Esophagus muscularis mucosa (tissue), 4 donors: Measurements from ENCODE around the gene PLEKHA7. TPM values are rescaled to one million over a fixed set of nuclear protein-coding genes. Genes with fewer than 3 reads are reported as not detected.

ENCODE experiments used
- DNase-seq: peaks from one replicate; pipeline ENCODE4 v3.0.0-alpha.2; 2017; ENCODE audit errors: extremely low spot score
- H3K27ac ChIP-seq, 4 donors: fragments of 200-600 bp; sonication (generic); replicated peaks in 1 of 4; 1 replicate in 3 of 4; 2 replicates in 1 of 4; pipeline ENCODE4 v1.5.1; 2016 to 2019; ENCODE audit warnings: mild to moderate bottlenecking in 1 of 4
- H3K27me3 ChIP-seq, 4 donors: fragments of 200-600 bp; sonication (generic); one replicate each; pipeline versions ENCODE4 v1.5.1 to v1.6.0; 2016 to 2019
- H3K36me3 ChIP-seq, 4 donors: fragments of 200-600 bp; sonication (generic); one replicate each; pipeline ENCODE4 v1.5.1; 2016 to 2019
- H3K4me1 ChIP-seq, 4 donors: fragments of 200-600 bp; sonication (generic); one replicate each; pipeline ENCODE4 v1.5.1; 2016 to 2019
- H3K4me3 ChIP-seq, 4 donors: fragments of 200-600 bp; sonication (generic); 1 replicate in 2 of 4; 2 replicates in 2 of 4; pipeline ENCODE4 v1.5.1; 2016 to 2019; ENCODE audit warnings: mild to moderate bottlenecking in 4 of 4, moderate library complexity in 1 of 4
- H3K9me3 ChIP-seq, 4 donors: fragments of 200-600 bp; sonication (generic); 1 replicate in 3 of 4; 2 replicates in 1 of 4; pipeline ENCODE4 v1.5.1; 2016 to 2019
- CTCF ChIP-seq, 3 experiments: fragments of 200-600 bp in 2 of 3; fragments of 450-650 bp in 1 of 3; sonication (generic) in 2 of 3; IDR thresholded peaks; one replicate each; pipeline ENCODE4 v1.5.1; 2017 to 2019; ENCODE audit warnings: antibody characterized with exemption in 3 of 3, mild to moderate bottlenecking in 2 of 3, moderate library complexity in 1 of 3
- EP300 ChIP-seq: sonication (generic); formaldehyde crosslinking; IDR thresholded peaks from one replicate; pipeline ENCODE4 v1.6.1; 2017; ENCODE audit warnings: antibody characterized with exemption
- POLR2A ChIP-seq: fragments of 450-650 bp; IDR thresholded peaks from one replicate; pipeline ENCODE4 v1.6.1; 2017; ENCODE audit warnings: antibody characterized with exemption, moderate library complexity, mild to moderate bottlenecking, low read depth
- POLR2AphosphoS5 ChIP-seq, 2 donors: sonication (generic); formaldehyde crosslinking; IDR thresholded peaks; one replicate each; pipeline ENCODE4 v1.6.1; 2017; ENCODE audit warnings: antibody characterized with exemption in 2 of 2
- WGBS: methylation state at CpG from one replicate; pipeline ENCODE4 v1.1.5; 2018; 5-methylcytosine and 5-hydroxymethylcytosine counted together
- intact Hi-C: fragments of 100-400 bp; cut with DNase I; formaldehyde crosslinking; loops from one replicate; pipeline ENCODE4 v1.15.1; 2023
- total RNA-seq, 4 donors: library from RNA; depleted of rRNA; stranded (reverse); fragments of >200 nt; gene quantifications; one replicate each; pipeline versions ENCODE4 v1.1.0 to v1.2.1, GENCODE V29; 2016

PLEKHA7 gene
- total RNA-seq, 4 donors from 2014 or later = 5.8 to 9.1 (median 7.7) TPM

- no peak for DNase-seq
- intact Hi-C loops = no loop called here
These were observed 193.7 kb downstream of the PLEKHA7 start for GRCh38 chr11:16820324-16821092.

GRCh38 chr11:16818284-16818683 lies 195.9 kb downstream of the PLEKHA7 start:
- WGBS = 77% methylated on average over 4 of the region's 4 CpGs
- H3K36me3 ChIP-seq = peaks cover 0 to 31% (median 12%) of the 10 kb centered on the region in 4 donors
- no peak overlapping the region for H3K27ac ChIP-seq

More at GRCh38 chr11:16820324-16821092, 193.7 kb downstream of the PLEKHA7 start:
- H3K4me3 ChIP-seq = no peak overlapping the region
- H3K4me1 ChIP-seq = peaks cover 9 to 30% (median 13%) of the 10 kb centered on the region in 4 donors
- peaks cover 0 to 14% (median 12%) of the 10 kb centered on the region in 4 donors for H3K36me3 ChIP-seq
- TF ChIP-seq POLR2A (no peak), EP300 (no peak), CTCF (IDR thresholded peaks at IDR 0.05) (peak; percentile 69 to 86 (median 84)), POLR2AphosphoS5 (IDR thresholded peaks at IDR 0.05) (no peak)
- WGBS = 34% methylated on average over 8 of the region's 8 CpGs
- no peaks in the 10 kb centered on the region for H3K9me3 ChIP-seq
- H3K27ac ChIP-seq = peak overlapping the region in 2 of 4 donors; percentile 18 to 24
- H3K27me3 ChIP-seq = no peaks in the 10 kb centered on the region

GRCh38 chr11:16817351-16817750 lies 196.9 kb downstream of the PLEKHA7 start:
- DNase-seq = no peak
- intact Hi-C loops = loop anchor here (10.0 kb wide), 1 partner anchor 247 kb away; no protein-coding TSS in a partner anchor
- Histone ChIP-seq H3K9me3 (no peaks in the 10 kb centered on the region), H3K36me3 (peaks cover 0 to 33% (median 12%) of the 10 kb centered on the region in 4 donors), H3K27ac (no peak overlapping the region), H3K27me3 (no peaks in the 10 kb centered on the region), H3K4me1 (peaks cover 9 to 33% (median 13%) of the 10 kb centered on the region in 4 donors), H3K4me3 (no peak overlapping the region)
- TF ChIP-seq CTCF (IDR thresholded peaks at IDR 0.05) (no peak), EP300 (no peak), POLR2A (no peak), POLR2AphosphoS5 (IDR thresholded peaks at IDR 0.05) (no peak)
- WGBS = 57% methylated on average over 4 of the region's 4 CpGs

More at GRCh38 chr11:16818284-16818683, 195.9 kb downstream of the PLEKHA7 start:
- H3K4me3 ChIP-seq = no peak overlapping the region
- DNase-seq = no peak
- peaks cover 9 to 30% (median 13%) of the 10 kb centered on the region in 4 donors for H3K4me1 ChIP-seq
- intact Hi-C loops = loop anchor here (10.0 kb wide), 1 partner anchor 247 kb away; no protein-coding TSS in a partner anchor
- H3K9me3 ChIP-seq = no peaks in the 10 kb centered on the region
- H3K27me3 ChIP-seq = no peaks in the 10 kb centered on the region
- TF ChIP-seq EP300 = no peak
- TF ChIP-seq CTCF (IDR thresholded peaks at IDR 0.05) = no peak
- no peak for TF ChIP-seq POLR2AphosphoS5 (IDR thresholded peaks at IDR 0.05)
- no peak for TF ChIP-seq POLR2A

- Histone ChIP-seq H3K36me3 (peaks cover 0 to 33% (median 12%) of the 10 kb centered on the region in 4 donors), H3K9me3 (no peaks in the 10 kb centered on the region), H3K4me3 (no peak overlapping the region), H3K4me1 (peaks cover 9 to 38% (median 13%) of the 10 kb centered on the region in 4 donors), H3K27me3 (no peaks in the 10 kb centered on the region), H3K27ac (no peak overlapping the region)
- DNase-seq = no peak
- 99% methylated on average over 14 of the region's 32 CpGs for WGBS
- TF ChIP-seq EP300 (no peak), POLR2A (no peak), CTCF (IDR thresholded peaks at IDR 0.05) (no peak), POLR2AphosphoS5 (IDR thresholded peaks at IDR 0.05) (no peak)
- intact Hi-C loops = loop anchor here (10.0 kb wide), 1 partner anchor 248 kb away; no protein-coding TSS in a partner anchor
These were observed 197.6 kb downstream of the PLEKHA7 start for GRCh38 chr11:16816358-16817270.
